Natural killer cell (primary cell): ENCODE measurements around the gene ACVR2B. TPM values are rescaled to one million over a fixed set of nuclear protein-coding genes. Genes with fewer than 3 reads are reported as not detected.

Experiments
- ATAC-seq, 3 donors: fragments of 150-1000 bp in 2 of 3; fragments of 200-7000 bp in 1 of 3; cut with Tn5 transposase; 1 replicate in 1 of 3; 2 replicates in 2 of 3; pipeline ENCODE4 v1.10.0; 2021; ENCODE audit warnings: mild to moderate bottlenecking in 2 of 3, moderate library complexity in 2 of 3
- DNase-seq, 2 donors: peaks; one replicate each; pipeline versions ENCODE4 v3.0.0 to v3.0.0-alpha.2; 2013 to 2021; ENCODE audit warnings: mixed read lengths in 1 of 2
- H3K27ac ChIP-seq: one replicate; pipeline ENCODE4 v1.5.1; 2013; ENCODE audit warnings: mild to moderate bottlenecking, low read length
- H3K27me3 ChIP-seq: one replicate; pipeline ENCODE4 v1.6.1; 2013; ENCODE audit warnings: low read length; ENCODE audit not compliant: control insufficient read depth, insufficient read depth
- H3K36me3 ChIP-seq: one replicate; pipeline ENCODE4 v1.6.1; 2013; ENCODE audit warnings: low read length; ENCODE audit not compliant: control insufficient read depth, insufficient read depth
- H3K4me1 ChIP-seq: one replicate; pipeline ENCODE4 v1.6.1; 2013; ENCODE audit warnings: low read length; ENCODE audit not compliant: control insufficient read depth, insufficient read depth
- H3K4me3 ChIP-seq: one replicate; pipeline ENCODE4 v1.5.1; 2013; ENCODE audit warnings: low read length
- H3K9me3 ChIP-seq: one replicate; pipeline ENCODE4 v1.6.1; 2013; ENCODE audit warnings: low read length; ENCODE audit not compliant: control insufficient read depth, insufficient read depth
- H3K27ac Mint-ChIP-seq, 2 donors: one replicate each; pipeline ENCODE4 v1.8.0; 2022; ENCODE audit warnings: mild to moderate bottlenecking in 2 of 2, mixed read lengths in 2 of 2, moderate library complexity in 1 of 2
- H3K27me3 Mint-ChIP-seq, 2 donors: one replicate each; pipeline ENCODE4 v1.8.0; 2022; ENCODE audit warnings: low read depth in 2 of 2, mixed read lengths in 2 of 2
- H3K36me3 Mint-ChIP-seq: one replicate; pipeline ENCODE4 v1.8.0; 2022; ENCODE audit warnings: mixed read lengths
- H3K4me1 Mint-ChIP-seq, 2 donors: one replicate each; pipeline ENCODE4 v1.8.0; 2022; ENCODE audit warnings: mixed read lengths in 2 of 2
- H3K4me3 Mint-ChIP-seq: one replicate; pipeline ENCODE4 v1.8.0; 2022; ENCODE audit warnings: mild to moderate bottlenecking, moderate library complexity, mixed read lengths
- H3K9me3 Mint-ChIP-seq, 2 donors: one replicate each; pipeline ENCODE4 v1.8.0; 2022; ENCODE audit warnings: mixed read lengths in 2 of 2
- CTCF ChIP-seq: fragments of 200-600 bp; IDR thresholded peaks from one replicate; pipeline ENCODE4 v1.8.0; 2022; ENCODE audit warnings: antibody characterized with exemption
- WGBS: methylation state at CpG from one replicate; pipeline ENCODE4 v1.1.7; 2013; ENCODE audit warnings: missing lambda C conversion rate; ENCODE audit not compliant: insufficient coverage; 5-methylcytosine and 5-hydroxymethylcytosine counted together
- intact Hi-C: fragments of 100-400 bp; cut with micrococcal nuclease; formaldehyde crosslinking; loops from one replicate; pipeline ENCODE4 v1.14.2; 2022
- total RNA-seq, 4 donors: library from RNA; stranded (reverse); fragments of 120-200 nt in 1 of 4; gene quantifications; one replicate each; pipeline versions ENCODE4 v1.2.3 to v1.2.4, GENCODE V29; 2013 to 2022

Gene ACVR2B
- total RNA-seq, 3 donors from 2014 or later (not counting 1 experiment from before 2014, with no cell fraction given): 1.6 to 3.1 (median 2.7) TPM

GRCh38 chr3:38496131-38496910, 42.6 kb downstream of the ACVR2B start, which contains the start of gene EXOG:
Gene EXOG (plus strand): TSS chr3:38496340. CDS start chr3:38496368, 28 bp downstream.
- no peaks in the 10 kb centered on the region for H3K27me3 ChIP-seq
- DNase-seq (peak; percentile 87 to 97), ATAC-seq (peak; percentile 96 to 97 (median 97))
- peaks cover 7% of the 10 kb centered on the region for H3K4me1 ChIP-seq
- intact Hi-C loops: loop anchor here (10.0 kb wide), 1 partner anchor 158 kb away; no protein-coding TSS in a partner anchor
- H3K36me3 ChIP-seq: peaks cover 3% of the 10 kb centered on the region
- Mint-ChIP-seq H3K27me3 (no peaks in the 10 kb centered on the region), H3K36me3 (no peaks in the 10 kb centered on the region), H3K4me1 (peaks cover 21 to 25% of the 10 kb centered on the region in 2 donors), H3K27ac (peak within 1 kb of the TSS; percentile 84 to 88), H3K9me3 (no peaks in the 10 kb centered on the region), H3K4me3 (peak within 1 kb of the TSS; percentile 96)
- H3K27ac ChIP-seq: peak within 1 kb of the TSS; percentile 58
- no peaks in the 10 kb centered on the region for H3K9me3 ChIP-seq
- under 1% methylated on average over 51 of the region's 53 CpGs for WGBS
- H3K4me3 ChIP-seq: peak within 1 kb of the TSS; percentile 74
- TF ChIP-seq CTCF: peak; percentile 91

GRCh38 chr3:38497031-38497430, 43.3 kb downstream of the ACVR2B start:
- Histone ChIP-seq H3K9me3 (no peaks in the 10 kb centered on the region), H3K36me3 (peaks cover 6% of the 10 kb centered on the region), H3K27ac (no peak overlapping the region), H3K4me3 (peak overlapping the region; percentile 74), H3K4me1 (peaks cover 7% of the 10 kb centered on the region), H3K27me3 (no peaks in the 10 kb centered on the region)
- H3K4me1 Mint-ChIP-seq: peaks cover 21 to 25% of the 10 kb centered on the region in 2 donors
- no peaks in the 10 kb centered on the region for H3K9me3 Mint-ChIP-seq
- H3K4me3 Mint-ChIP-seq: peak overlapping the region; percentile 96
- intact Hi-C loops: loop anchor here (10.0 kb wide), 1 partner anchor 158 kb away; no protein-coding TSS in a partner anchor
- no peaks in the 10 kb centered on the region for H3K36me3 Mint-ChIP-seq
- peak overlapping the region; percentile 84 to 88 for H3K27ac Mint-ChIP-seq
- DNase-seq (no peak), ATAC-seq (no peak)
- TF ChIP-seq CTCF: no peak
- 80% methylated on average over 1 of the region's 4 CpGs for WGBS
- no peaks in the 10 kb centered on the region for H3K27me3 Mint-ChIP-seq

GRCh38 chr3:38500688-38501417, 47.2 kb downstream of the ACVR2B start:
- no peak overlapping the region for H3K27ac Mint-ChIP-seq
- Histone ChIP-seq H3K9me3 (no peaks in the 10 kb centered on the region), H3K27ac (no peak overlapping the region), H3K27me3 (no peaks in the 10 kb centered on the region), H3K36me3 (peaks cover 34% of the 10 kb centered on the region), H3K4me1 (peaks cover 5% of the 10 kb centered on the region), H3K4me3 (no peak overlapping the region)
- H3K4me3 Mint-ChIP-seq: no peak overlapping the region
- H3K27me3 Mint-ChIP-seq: no peaks in the 10 kb centered on the region
- DNase-seq: no peak
- no peak for TF ChIP-seq CTCF
- intact Hi-C loops: no loop called here
- peaks cover 21 to 25% of the 10 kb centered on the region in 2 donors for H3K4me1 Mint-ChIP-seq
- ATAC-seq: no peak
- no peaks in the 10 kb centered on the region for H3K9me3 Mint-ChIP-seq
- no CpG with 5 or more reads among the region's 2 CpGs for WGBS
- H3K36me3 Mint-ChIP-seq: no peaks in the 10 kb centered on the region
